ENCODE data around the gene OR6S1. TPM values are rescaled to one million over a fixed set of nuclear protein-coding genes. Genes with fewer than 3 reads are reported as not detected.

The OR6S1 gene
- total and polyA plus RNA-seq, 2 of the 8 experiments (the other 6 are each of a cell fraction or from before 2014, with no cell fraction given) = not detected

DNA sequence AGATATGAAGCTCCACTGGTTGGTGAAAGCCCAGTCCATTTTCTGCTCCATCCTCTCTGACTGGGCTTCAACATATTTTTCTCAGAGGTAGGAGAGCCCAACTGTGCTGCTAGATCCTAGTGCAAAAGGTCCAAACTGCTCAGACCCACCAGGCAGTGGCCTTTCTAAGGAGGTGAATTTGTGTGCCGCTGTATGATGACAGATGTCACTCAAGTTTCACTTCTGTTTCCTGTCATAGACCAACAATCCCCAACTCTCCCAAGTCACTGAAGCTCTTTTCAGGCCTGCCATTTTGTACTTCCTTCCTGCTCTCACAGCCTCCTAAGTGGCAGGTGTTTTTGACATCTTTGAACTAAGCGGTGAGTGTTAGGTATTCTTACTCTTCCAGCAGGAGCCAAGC lies 26.5 kb upstream of the OR6S1 start:
- CTCF ChIA-PET (ENCODE audit: partially characterized antibody) = interaction anchor here (1.0 to 2.7 kb wide), 4 partner anchors 8 to 13 kb away, joined by 3 to 15 read pairs (median 6); no protein-coding TSS in a partner anchor
- Histone ChIP-seq H3K9me3 (ENCODE audit: insufficient read depth in 2 of 2, low read depth in 1 of 2, low read length in 1 of 2) (no peaks in the 10 kb centered on the region), H2BK120ac (replicated peaks; ENCODE audit: low read depth, low read length) (no peak overlapping the region), H3K4ac (replicated peaks; ENCODE audit: insufficient read length, low read depth, low read length) (no peak overlapping the region), H3K79me1 (ENCODE audit: low read depth, low read length) (no peaks in the 10 kb centered on the region), H4K8ac (ENCODE audit: extremely low read depth, insufficient read depth, low read length) (no peak overlapping the region), H2BK15ac (ENCODE audit: low read length) (no peak overlapping the region), H3K9ac (replicated peaks in 1 of 4; ENCODE audit: extremely low read depth in 1 of 4, low read depth in 3 of 4, low read length in 3 of 4) (no peak overlapping the region), H2BK5ac (ENCODE audit: low read depth, low read length) (no peak overlapping the region), H3K23me2 (ENCODE audit: low read depth, low read length) (peaks cover 8% of the 10 kb centered on the region), H4K20me1 (replicated peaks in 1 of 2; ENCODE audit: control insufficient read depth in 1 of 2, insufficient read depth in 2 of 2, low read length in 2 of 2) (no peaks in the 10 kb centered on the region), H2BK12ac (ENCODE audit: low read depth, low read length) (no peak overlapping the region), H2BK20ac (ENCODE audit: low read length) (no peak overlapping the region), H3K4me3 (ENCODE audit: extremely low read depth in 1 of 4, insufficient read depth in 2 of 4, low read depth in 3 of 4, low read length in 4 of 4) (no peak overlapping the region), H3K14ac (ENCODE audit: insufficient read length) (no peak overlapping the region), H3K27me3 (replicated peaks in 1 of 4; ENCODE audit: control insufficient read depth in 3 of 4, extremely low read depth in 1 of 4, insufficient read depth in 3 of 4, low read length in 3 of 4) (peaks cover 0 to 3% (median 0%) of the 10 kb centered on the region in 4 experiments; a peak in 1 of 7 replicates), H3K36me3 (ENCODE audit: control insufficient read depth in 2 of 4, insufficient read depth in 4 of 4, low read length in 3 of 4) (no peaks in the 10 kb centered on the region), H3K56ac (replicated peaks; ENCODE audit: insufficient read length, low read depth, low read length) (no peak overlapping the region), H4K5ac (ENCODE audit: insufficient read length, low read depth, low read length) (no peak overlapping the region), H3K27ac (ENCODE audit: low read depth, low read length) (no peak overlapping the region), H4K91ac (replicated peaks; ENCODE audit: insufficient read length, low read length) (no peak overlapping the region), H3K4me1 (replicated peaks in 1 of 4; ENCODE audit: control insufficient read depth in 3 of 4, insufficient read depth in 4 of 4, low read length in 3 of 4) (no peaks in the 10 kb centered on the region; a peak in 2 of 7 replicates), H3K23ac (ENCODE audit: insufficient read length) (no peak overlapping the region), H3K4me2 (ENCODE audit: insufficient read depth in 1 of 2, low read depth in 2 of 2, low read length in 2 of 2) (no peak overlapping the region), H2AFZ (ENCODE audit: low read length) (no peak overlapping the region), H3K18ac (ENCODE audit: extremely low read depth, low read length) (no peak overlapping the region), H3K79me2 (ENCODE audit: control insufficient read depth in 1 of 2, insufficient read depth in 2 of 2, low read length in 2 of 2) (no peaks in the 10 kb centered on the region), H2AK5ac (ENCODE audit: low read depth, low read length) (no peak overlapping the region)
- FAIRE-seq = no peak
- no peak for TF ChIP-seq POLR2AphosphoS5 (IDR thresholded peaks at IDR 0.05; ENCODE audit: low read depth, low read length)
- no peak for TF ChIP-seq ZNF274 (IDR thresholded peaks at IDR 0.05; ENCODE audit: borderline replicate concordance, extremely low read depth, low read length)
- no peak for TF ChIP-seq BCL11A (IDR thresholded peaks at IDR 0.05; ENCODE audit: low read depth in 2 of 2, low read length in 2 of 2)
- 94% methylated on average over 2 of the region's 2 CpGs; no CpG with 5 or more reads in 1 of the 2 experiments for WGBS, 2 experiments (ENCODE audit: extremely low coverage in 1 of 2, insufficient coverage in 1 of 2, insufficient read length in 1 of 2, insufficient replicate concordance in 2 of 2, low coverage in 1 of 2, low lambda C conversion rate in 2 of 2, missing lambda C conversion rate in 1 of 2)
- no peak for DNase-seq (ENCODE audit: low read depth in 1 of 2, low spot score in 2 of 2)
- POLR2A ChIA-PET (ENCODE audit: partially characterized antibody) = interaction anchor here (2.0 kb wide), 1 partner anchor 14 kb away, joined by 5 read pairs; no protein-coding TSS in a partner anchor
